Activated T-helper 2 cell treated with anti-CD3 and anti-CD28 coated beads, Interferon-gamma antibody, Interleukin-2, Interleukin-4, amounts not matched to agents 10 μg/mL and 5 μg/mL and 100 μg/mL, durations not matched to agents 14 hours and 24 hours and 36 hours (primary cell): ENCODE data around the gene PARD3. TPM values are rescaled to one million over a fixed set of nuclear protein-coding genes. Genes with fewer than 3 reads are reported as not detected.

Experiments used
- DNase-seq: peaks from one replicate; pipeline ENCODE4 v3.0.0; 2021; ENCODE audit warnings: low spot score
- H3K27ac Mint-ChIP-seq: one replicate; pipeline ENCODE4 v1.8.0; 2021; ENCODE audit warnings: mixed read lengths
- H3K27me3 Mint-ChIP-seq: one replicate; pipeline ENCODE4 v1.8.0; 2021; ENCODE audit warnings: low read depth, mixed read lengths
- H3K36me3 Mint-ChIP-seq: one replicate; pipeline ENCODE4 v1.8.0; 2021; ENCODE audit warnings: low read depth, mixed read lengths
- H3K4me1 Mint-ChIP-seq: one replicate; pipeline ENCODE4 v1.8.0; 2021; ENCODE audit warnings: low read depth, mixed read lengths
- H3K4me3 Mint-ChIP-seq: one replicate; pipeline ENCODE4 v1.8.0; 2021; ENCODE audit warnings: low read depth, mild to moderate bottlenecking, moderate library complexity, mixed read lengths
- H3K9me3 Mint-ChIP-seq: one replicate; pipeline ENCODE4 v1.8.0; 2021; ENCODE audit warnings: mixed read lengths
- intact Hi-C: fragments of 100-400 bp; cut with micrococcal nuclease; formaldehyde crosslinking; loops from one replicate; pipeline ENCODE4 v1.15.1; 2023
- total RNA-seq: library from RNA; stranded (reverse); gene quantifications from 2 replicates; pipeline ENCODE4 v1.2.3, GENCODE V29; 2022

Gene PARD3
- total RNA-seq, 1 donor from 2014 or later, result 1.4 TPM

DNA sequence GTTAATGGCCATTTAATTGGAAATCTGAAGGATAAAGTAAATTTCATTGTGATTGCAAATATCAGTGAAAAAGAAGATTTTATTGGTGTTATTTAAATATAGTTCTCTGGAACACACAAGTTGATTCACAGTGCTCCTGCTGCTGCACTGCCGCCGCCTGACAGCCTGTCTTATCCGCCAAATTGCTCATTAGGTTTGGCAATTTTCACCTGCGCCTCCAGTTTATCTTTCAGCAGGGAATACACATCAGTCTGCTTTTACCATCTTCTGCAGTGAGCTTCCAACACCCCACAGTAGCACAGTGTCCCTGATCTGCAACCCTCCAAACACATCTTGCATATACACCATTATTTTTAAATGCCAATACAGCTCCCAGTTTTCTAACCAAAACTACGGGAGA lies 308.3 kb downstream of the PARD3 start:
- Mint-ChIP-seq H3K27ac (no peak overlapping the region), H3K36me3 (no peaks in the 10 kb centered on the region), H3K4me1 (no peaks in the 10 kb centered on the region)

GRCh38 chr10:34505338-34505737 lies 309.8 kb downstream of the PARD3 start:
- H3K9me3 Mint-ChIP-seq, result no peaks in the 10 kb centered on the region
- intact Hi-C loops, result no loop called here
- H3K27ac Mint-ChIP-seq, result no peak overlapping the region
- no peaks in the 10 kb centered on the region for H3K27me3 Mint-ChIP-seq
- no peaks in the 10 kb centered on the region for H3K36me3 Mint-ChIP-seq
- no peaks in the 10 kb centered on the region for H3K4me1 Mint-ChIP-seq
- no peak overlapping the region for H3K4me3 Mint-ChIP-seq
- no peak for DNase-seq

More for the DNA sequence above, 308.3 kb downstream of the PARD3 start:
- intact Hi-C loops, result no loop called here
- no peaks in the 10 kb centered on the region for H3K27me3 Mint-ChIP-seq
- H3K4me3 Mint-ChIP-seq, result no peak overlapping the region
- DNase-seq, result no peak
- H3K9me3 Mint-ChIP-seq, result no peaks in the 10 kb centered on the region

GRCh38 chr10:34504534-34504933 lies 310.6 kb downstream of the PARD3 start:
- DNase-seq, result no peak
- H3K4me1 Mint-ChIP-seq, result no peaks in the 10 kb centered on the region
- no peaks in the 10 kb centered on the region for H3K9me3 Mint-ChIP-seq
- no peaks in the 10 kb centered on the region for H3K36me3 Mint-ChIP-seq
- intact Hi-C loops, result no loop called here
- no peaks in the 10 kb centered on the region for H3K27me3 Mint-ChIP-seq
- no peak overlapping the region for H3K27ac Mint-ChIP-seq
- H3K4me3 Mint-ChIP-seq, result no peak overlapping the region

- Mint-ChIP-seq H3K27me3 (no peaks in the 10 kb centered on the region), H3K36me3 (no peaks in the 10 kb centered on the region), H3K27ac (no peak overlapping the region), H3K4me3 (no peak overlapping the region), H3K9me3 (no peaks in the 10 kb centered on the region), H3K4me1 (no peaks in the 10 kb centered on the region)
- intact Hi-C loops, result no loop called here
- no peak for DNase-seq
Observed at GRCh38 chr10:34503704-34504103, 311.4 kb downstream of the PARD3 start.

DNA sequence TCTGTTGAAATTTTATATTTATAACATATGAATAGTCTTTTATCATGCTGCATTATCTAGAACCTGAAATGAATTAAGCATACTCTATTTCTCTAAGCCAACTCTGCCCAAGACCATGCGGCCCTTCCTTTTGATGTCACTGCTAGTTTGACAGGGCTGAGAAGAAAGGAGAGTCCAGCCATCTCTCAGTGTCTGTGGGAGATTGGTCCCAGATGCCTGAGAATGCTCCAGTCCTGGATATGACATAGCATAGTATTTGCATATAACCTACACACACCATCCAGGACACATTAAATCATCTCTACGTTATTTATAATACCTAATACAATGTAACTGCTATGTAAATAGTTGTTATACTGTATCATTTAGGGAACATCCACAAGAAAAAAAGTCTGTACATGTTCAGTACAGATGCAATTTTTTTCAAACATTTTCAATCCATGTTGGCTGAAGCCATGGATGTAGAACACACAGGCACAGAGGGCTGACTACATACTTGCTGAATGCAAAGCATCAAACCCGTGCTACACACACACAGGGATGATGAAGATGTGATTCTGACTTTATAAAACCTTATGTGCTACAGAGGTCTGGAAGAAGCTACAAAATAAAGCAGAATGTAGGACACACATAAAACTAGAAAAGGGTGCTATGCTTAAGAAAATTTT lies 315.4 kb downstream of the PARD3 start:
- no peak overlapping the region for H3K27ac Mint-ChIP-seq

DNA sequence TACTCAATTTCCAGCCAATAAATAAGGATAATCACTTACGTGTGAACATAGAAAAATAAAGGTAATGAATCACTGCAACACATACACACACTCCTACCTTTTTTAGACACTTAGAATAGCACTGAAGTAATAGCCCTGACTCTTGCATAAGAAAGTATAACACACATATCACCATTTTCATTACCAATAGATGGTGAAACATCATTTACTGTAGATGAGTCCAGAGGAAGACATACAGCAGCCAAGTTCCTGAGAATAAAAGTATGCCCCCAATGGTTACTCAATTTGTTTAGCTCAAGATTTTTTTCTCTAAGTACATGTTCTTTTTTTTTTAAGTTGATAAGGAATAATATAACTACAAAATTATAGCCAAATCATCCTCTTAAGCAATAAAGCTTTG lies 316.3 kb downstream of the PARD3 start:
- no peak for DNase-seq
- H3K4me3 Mint-ChIP-seq, result no peak overlapping the region
- intact Hi-C loops, result no loop called here
- no peaks in the 10 kb centered on the region for H3K4me1 Mint-ChIP-seq
- H3K27ac Mint-ChIP-seq, result no peak overlapping the region
- no peaks in the 10 kb centered on the region for H3K36me3 Mint-ChIP-seq
- no peaks in the 10 kb centered on the region for H3K27me3 Mint-ChIP-seq
- H3K9me3 Mint-ChIP-seq, result no peaks in the 10 kb centered on the region

More for the DNA sequence above, 315.4 kb downstream of the PARD3 start:
- no peaks in the 10 kb centered on the region for H3K27me3 Mint-ChIP-seq
- H3K4me3 Mint-ChIP-seq, result no peak overlapping the region
- DNase-seq, result no peak
- no peaks in the 10 kb centered on the region for H3K36me3 Mint-ChIP-seq
- no peaks in the 10 kb centered on the region for H3K9me3 Mint-ChIP-seq
- no peaks in the 10 kb centered on the region for H3K4me1 Mint-ChIP-seq
- intact Hi-C loops, result no loop called here

DNA sequence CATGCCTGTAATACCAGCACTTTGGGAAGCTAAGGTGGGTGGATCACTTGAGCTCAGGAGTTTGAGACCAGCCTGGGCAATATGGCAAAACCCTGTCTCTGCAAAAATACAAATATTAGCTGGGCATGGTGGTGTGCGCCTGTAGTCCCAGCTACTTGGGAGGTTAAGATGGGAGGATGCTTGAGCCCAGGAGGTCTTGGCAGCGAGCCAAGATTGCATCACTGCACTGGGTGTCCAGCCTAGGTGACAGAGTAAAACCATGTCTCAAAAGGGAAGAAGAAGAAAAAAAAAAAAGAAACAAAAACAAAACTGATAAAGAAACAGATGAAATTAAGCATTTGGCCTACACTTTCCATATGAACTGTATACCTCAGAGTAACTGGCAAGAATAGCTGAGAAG lies 319.2 kb downstream of the PARD3 start:
- H3K4me1 Mint-ChIP-seq, result no peaks in the 10 kb centered on the region
- intact Hi-C loops, result no loop called here

DNA sequence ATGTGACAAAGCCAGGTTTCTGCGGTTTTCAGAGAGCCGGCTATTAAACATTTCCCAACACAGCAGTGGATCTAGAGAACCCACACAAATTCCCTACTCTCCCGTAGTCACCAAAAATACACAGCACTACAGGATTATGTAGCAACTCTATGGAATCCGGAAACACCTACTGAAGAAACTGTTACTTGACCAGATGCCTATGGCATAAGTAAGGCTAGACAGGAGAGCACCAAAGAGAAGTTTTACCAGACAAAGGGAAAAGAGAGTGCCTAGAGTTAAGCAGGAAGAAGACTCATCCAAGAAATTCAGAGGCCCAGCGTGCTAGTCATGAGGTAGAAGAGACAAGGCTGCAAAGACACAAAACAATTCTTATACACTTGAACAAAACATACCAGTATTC lies 321.1 kb downstream of the PARD3 start:
- no peak overlapping the region for H3K4me3 Mint-ChIP-seq
- no peaks in the 10 kb centered on the region for H3K27me3 Mint-ChIP-seq
- no peak overlapping the region for H3K27ac Mint-ChIP-seq
- intact Hi-C loops, result no loop called here
- no peak for DNase-seq
- H3K9me3 Mint-ChIP-seq, result no peaks in the 10 kb centered on the region
- no peaks in the 10 kb centered on the region for H3K36me3 Mint-ChIP-seq
- H3K4me1 Mint-ChIP-seq, result no peaks in the 10 kb centered on the region

More for the DNA sequence above, 319.2 kb downstream of the PARD3 start:
- no peak overlapping the region for H3K27ac Mint-ChIP-seq
- DNase-seq, result no peak
- no peaks in the 10 kb centered on the region for H3K9me3 Mint-ChIP-seq
- no peak overlapping the region for H3K4me3 Mint-ChIP-seq
- H3K27me3 Mint-ChIP-seq, result no peaks in the 10 kb centered on the region
- no peaks in the 10 kb centered on the region for H3K36me3 Mint-ChIP-seq

- DNase-seq, result no peak
- no peaks in the 10 kb centered on the region for H3K9me3 Mint-ChIP-seq
- intact Hi-C loops, result no loop called here
- no peaks in the 10 kb centered on the region for H3K27me3 Mint-ChIP-seq
- H3K27ac Mint-ChIP-seq, result no peak overlapping the region
- H3K36me3 Mint-ChIP-seq, result no peaks in the 10 kb centered on the region
- no peaks in the 10 kb centered on the region for H3K4me1 Mint-ChIP-seq
- H3K4me3 Mint-ChIP-seq, result no peak overlapping the region
Observed at GRCh38 chr10:34492081-34492480, 323.0 kb downstream of the PARD3 start.

DNA sequence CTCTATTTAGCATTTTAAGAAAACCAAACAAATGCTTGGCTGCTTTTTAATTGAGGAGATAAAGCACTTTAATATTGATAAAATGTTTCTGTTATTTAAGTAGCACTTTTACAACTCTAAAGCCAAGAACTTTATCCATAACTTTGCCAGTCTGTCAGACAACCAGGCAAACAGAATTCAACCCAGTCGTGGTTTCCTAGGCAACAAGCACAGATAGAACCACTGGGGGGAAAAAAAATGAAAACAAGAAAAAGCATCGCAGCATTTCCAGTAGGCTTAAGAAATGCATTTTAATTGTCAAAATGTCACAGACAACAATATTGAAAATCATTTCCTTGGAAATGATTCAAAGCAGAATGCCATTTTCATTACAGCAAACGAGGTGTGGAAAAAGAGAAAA lies 323.4 kb downstream of the PARD3 start:
- no peak for DNase-seq
- Mint-ChIP-seq H3K27me3 (no peaks in the 10 kb centered on the region), H3K27ac (no peak overlapping the region), H3K9me3 (no peaks in the 10 kb centered on the region), H3K4me1 (no peaks in the 10 kb centered on the region), H3K4me3 (no peak overlapping the region), H3K36me3 (no peaks in the 10 kb centered on the region)
- intact Hi-C loops, result no loop called here

DNA sequence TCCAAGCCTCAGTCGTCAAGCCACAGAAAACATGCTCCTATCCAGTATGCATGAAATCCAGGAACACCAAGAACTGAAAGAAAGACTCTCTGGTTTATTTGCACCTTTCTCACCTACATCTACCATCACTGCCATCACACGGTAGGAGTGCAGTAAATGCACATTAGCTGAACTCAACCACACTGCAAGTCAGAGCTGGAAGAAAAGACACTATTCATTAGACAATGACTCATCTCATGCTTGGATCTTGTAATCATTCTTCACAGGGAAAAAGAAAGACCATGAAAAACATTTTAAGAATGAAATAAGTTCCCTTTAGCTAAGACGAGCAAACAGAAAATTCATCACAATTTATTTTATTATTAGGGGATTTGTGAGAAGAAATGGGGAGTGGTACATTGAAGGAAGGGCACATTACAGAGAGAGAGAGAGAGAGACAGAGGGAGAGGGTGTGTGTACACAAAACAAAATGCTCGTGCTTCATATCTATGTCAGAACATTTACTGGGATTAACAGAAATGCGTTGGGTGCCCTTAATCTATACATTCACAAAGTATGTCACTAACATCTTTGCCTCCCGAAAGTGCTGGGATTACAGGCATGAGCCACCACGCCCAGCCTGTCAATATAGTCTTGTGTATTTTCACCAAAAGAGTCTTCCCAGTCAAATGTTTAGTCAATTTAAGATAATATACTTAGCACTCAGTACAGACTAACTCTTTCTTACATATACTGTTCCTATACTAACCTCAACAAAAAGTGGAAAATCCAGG lies 324.9 kb downstream of the PARD3 start:
- intact Hi-C loops, result no loop called here
- Mint-ChIP-seq H3K27me3 (no peaks in the 10 kb centered on the region), H3K27ac (no peak overlapping the region), H3K4me3 (no peak overlapping the region), H3K9me3 (no peaks in the 10 kb centered on the region), H3K36me3 (no peaks in the 10 kb centered on the region), H3K4me1 (no peaks in the 10 kb centered on the region)
- DNase-seq, result no peak

GRCh38 chr10:34489411-34489810 lies 325.7 kb downstream of the PARD3 start:
- H3K36me3 Mint-ChIP-seq, result no peaks in the 10 kb centered on the region
- H3K4me1 Mint-ChIP-seq, result no peaks in the 10 kb centered on the region
- DNase-seq, result no peak
- H3K4me3 Mint-ChIP-seq, result no peak overlapping the region
- no peaks in the 10 kb centered on the region for H3K9me3 Mint-ChIP-seq
- H3K27me3 Mint-ChIP-seq, result no peaks in the 10 kb centered on the region
- intact Hi-C loops, result no loop called here
- no peak overlapping the region for H3K27ac Mint-ChIP-seq

DNA sequence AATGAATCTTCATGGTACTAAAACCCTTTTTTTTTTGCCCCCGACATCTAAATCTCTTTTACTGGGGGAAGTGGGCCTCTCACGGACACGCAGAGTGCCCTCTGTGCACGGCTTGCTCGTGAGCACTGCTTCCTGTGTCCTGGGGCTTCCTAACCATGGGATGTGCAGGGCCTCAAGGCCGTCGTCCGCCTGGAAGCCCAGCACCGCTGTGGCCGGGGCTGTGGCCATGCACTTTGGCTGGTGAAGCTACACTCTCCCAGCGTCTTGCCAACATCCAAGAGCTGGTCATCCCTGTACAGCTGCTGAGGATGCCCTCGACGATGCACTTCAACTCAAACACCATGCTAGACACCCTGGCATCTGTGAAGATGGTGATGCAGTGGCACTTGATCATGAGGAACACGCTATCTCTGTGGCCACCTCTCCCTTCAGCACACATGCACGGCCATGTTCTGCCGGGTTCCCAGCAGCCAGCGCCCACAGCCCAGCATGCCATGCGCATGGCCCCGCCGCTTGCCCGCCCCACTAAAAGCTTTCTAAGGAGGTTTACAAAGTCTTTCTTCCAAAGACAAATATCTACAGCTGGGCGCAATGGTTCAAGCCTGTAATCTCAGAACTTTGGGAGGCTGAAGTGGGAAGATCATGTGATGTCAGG lies 326.5 kb downstream of the PARD3 start:
- H3K36me3 Mint-ChIP-seq, result no peaks in the 10 kb centered on the region
- intact Hi-C loops, result no loop called here
- no peak overlapping the region for H3K4me3 Mint-ChIP-seq
- no peak for DNase-seq
- H3K9me3 Mint-ChIP-seq, result no peaks in the 10 kb centered on the region
- H3K27ac Mint-ChIP-seq, result no peak overlapping the region
- no peaks in the 10 kb centered on the region for H3K27me3 Mint-ChIP-seq
- H3K4me1 Mint-ChIP-seq, result no peaks in the 10 kb centered on the region
